NT2/D1 (cell line): ENCODE results near the gene ATP6AP1.

Experiments used
- SUZ12 ChIP-seq: IDR thresholded peaks from 2 replicates; pipeline ENCODE4 v1.6.1; 2011; ENCODE audit not compliant: insufficient read length, insufficient read depth; ENCODE audit errors: extremely low read depth
- YY1 ChIP-seq: IDR thresholded peaks from 2 replicates; pipeline ENCODE4 v1.6.1; 2011; ENCODE audit not compliant: insufficient read length, insufficient read depth

DNA sequence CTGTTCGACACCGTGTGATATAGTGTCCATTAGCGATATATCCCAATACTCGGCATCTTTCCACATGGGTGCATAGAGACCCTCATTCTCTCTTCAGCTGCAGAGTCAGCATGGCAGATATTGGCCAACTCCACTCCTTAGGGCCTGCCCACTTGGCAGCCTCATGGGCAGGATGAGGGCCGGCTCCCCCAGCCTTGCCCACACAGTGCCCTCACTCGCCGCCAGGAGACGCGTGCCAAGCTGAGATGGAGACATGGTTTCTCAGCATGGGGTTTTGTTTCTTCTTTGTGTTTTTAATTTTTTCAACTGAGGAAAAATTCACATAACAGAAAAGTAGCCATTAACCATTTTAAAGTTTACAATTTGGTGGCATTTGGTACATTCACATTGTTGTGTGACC is 24.3 kb downstream of the ATP6AP1 start:
- TF ChIP-seq YY1 (no peak), SUZ12 (no peak)
